GM18498 (cell line): ENCODE data around the gene TMPRSS13.
"Not testable (repeated sequence)": the region's sequence is repeated elsewhere in the genome, so short reads cannot be mapped to it uniquely, and the experiment has no call there.

ENCODE experiments used
- ATAC-seq: cut with Tn5 transposase; IDR thresholded peaks from one replicate; pipeline ENCODE4 v1.9.1; 2021; ENCODE audit warnings: mild to moderate bottlenecking, moderate library complexity; ENCODE audit not compliant: unreplicated experiment

The TMPRSS13 gene

DNA sequence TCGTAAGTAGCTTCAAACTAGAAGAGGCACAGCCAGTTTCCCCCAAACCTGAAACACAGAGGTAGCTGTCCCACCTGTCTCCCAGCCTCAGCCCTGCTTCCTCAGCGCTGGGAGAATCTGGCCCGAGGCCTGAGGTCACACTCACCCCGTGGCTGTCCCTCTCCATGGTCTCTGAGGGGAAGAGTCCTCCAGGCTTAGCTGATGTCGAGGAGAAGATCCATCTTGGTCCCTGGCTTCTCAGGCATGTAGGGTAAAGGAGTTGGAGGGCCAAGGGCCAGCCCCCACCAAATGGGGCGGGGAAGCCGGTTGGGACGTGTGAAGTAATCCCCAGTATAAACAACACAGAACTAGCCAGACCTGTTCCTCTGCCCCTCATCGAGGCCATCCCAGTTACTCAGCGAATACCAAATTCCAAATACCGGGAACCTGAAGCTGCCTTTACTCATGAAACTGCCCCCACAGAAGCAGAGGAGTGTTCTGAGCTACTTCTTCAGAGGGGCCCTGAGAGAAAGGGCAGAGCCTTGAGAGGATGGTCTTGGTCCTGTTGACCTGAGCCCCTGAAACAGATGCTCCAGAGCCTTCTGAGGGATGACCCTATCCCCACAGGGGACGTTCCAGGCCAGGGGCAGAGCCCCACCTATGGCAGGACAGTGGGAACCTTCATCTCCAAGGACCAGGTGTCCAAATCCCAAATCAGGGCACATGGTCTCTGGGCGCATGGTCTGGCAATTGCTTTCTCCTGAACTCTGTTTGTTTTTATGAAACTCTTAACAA is at the start of gene TMPRSS13:
TMPRSS13 (minus strand) TSS at position 261 of the 774 bp plus-strand sequence; CDS start at position 166, 95 bp downstream.
- no peak for ATAC-seq

GRCh38 chr11:117978991-117979390 is 49.8 kb upstream of the TMPRSS13 start:
- no peak for ATAC-seq

GRCh38 chr11:117978291-117978910 is 49.2 kb upstream of the TMPRSS13 start:
- not testable (repeated sequence) for ATAC-seq

DNA sequence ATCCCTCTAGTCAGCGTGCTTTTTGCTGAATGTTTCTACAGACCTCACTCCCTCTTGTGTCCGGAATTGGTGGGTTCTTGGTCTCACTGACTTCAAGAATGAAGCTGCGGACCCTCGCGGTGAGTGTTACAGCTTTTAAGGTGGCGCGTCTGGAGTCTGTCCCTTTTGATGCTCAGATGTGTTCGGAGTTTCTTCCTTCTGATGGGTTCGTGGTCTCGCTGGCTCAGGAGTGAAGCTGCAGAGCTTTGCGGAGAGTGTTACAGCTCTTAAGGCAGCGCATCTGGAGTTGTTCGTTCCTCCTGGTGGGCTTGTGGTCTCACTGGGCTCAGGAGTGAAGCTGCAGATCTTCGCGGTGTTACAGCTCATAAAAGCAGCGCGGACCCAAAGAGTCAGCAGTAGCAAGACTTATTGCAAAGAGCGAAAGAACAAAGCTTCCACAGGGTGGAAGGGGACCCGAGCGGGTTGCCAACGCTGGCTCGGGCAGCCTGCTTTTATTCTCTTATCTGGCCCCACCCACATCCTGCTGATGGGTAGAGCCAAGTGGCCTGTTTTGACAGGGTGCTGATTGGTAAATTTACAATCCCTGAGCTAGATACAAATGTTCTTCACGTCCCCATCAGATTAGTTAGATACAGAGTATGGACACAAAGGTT is 48.5 kb upstream of the TMPRSS13 start:
- ATAC-seq, result not testable (repeated sequence)

GRCh38 chr11:117977029-117977428 is 47.8 kb upstream of the TMPRSS13 start:
- no peak for ATAC-seq

DNA sequence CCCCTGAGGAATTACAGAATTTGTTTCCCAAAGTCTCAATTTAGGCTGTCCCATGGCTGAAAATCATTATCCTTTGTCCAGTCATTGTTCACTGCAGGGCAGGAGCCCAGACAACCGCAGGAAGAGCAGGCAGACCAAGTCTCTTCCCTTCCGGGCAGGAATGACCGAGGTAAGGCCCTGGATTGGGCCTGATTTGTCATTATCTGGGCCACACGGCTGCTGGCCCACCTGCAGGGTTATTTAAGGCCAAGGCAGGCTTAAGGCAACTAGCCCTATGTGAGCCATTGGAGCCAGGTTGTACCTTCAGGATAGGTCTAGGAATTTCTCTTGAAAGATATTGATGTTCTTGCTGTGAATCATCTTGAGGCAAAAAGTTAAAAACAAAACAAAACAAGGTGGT is 47.2 kb upstream of the TMPRSS13 start:
- no peak for ATAC-seq

DNA sequence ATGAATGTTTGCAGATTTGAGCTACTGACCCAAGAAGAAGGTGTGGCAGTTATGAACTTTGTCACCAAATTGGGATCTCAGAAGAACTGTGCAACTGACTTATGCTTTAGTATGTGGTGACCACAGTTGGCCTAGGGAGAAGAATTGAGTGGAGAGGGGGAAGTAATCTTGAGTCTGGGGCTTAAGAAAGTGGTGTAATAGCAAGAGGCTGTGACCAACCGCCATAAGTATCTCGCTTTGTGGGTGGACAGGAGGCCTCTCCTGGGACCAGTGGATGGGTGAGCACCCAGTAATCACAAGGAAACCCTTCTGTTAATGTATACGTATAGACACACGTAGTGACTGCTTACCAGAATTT is 44.3 kb upstream of the TMPRSS13 start:
- ATAC-seq, result no peak

GRCh38 chr11:117972629-117973502 is 43.7 kb upstream of the TMPRSS13 start:
- no peak for ATAC-seq

- ATAC-seq, result no peak
Observed at GRCh38 chr11:117972044-117972443, 42.8 kb upstream of the TMPRSS13 start.

GRCh38 chr11:117970400-117971024 is 41.3 kb upstream of the TMPRSS13 start:
- ATAC-seq, result no peak

GRCh38 chr11:117969160-117969991 is 40.2 kb upstream of the TMPRSS13 start:
- ATAC-seq, result no peak

DNA sequence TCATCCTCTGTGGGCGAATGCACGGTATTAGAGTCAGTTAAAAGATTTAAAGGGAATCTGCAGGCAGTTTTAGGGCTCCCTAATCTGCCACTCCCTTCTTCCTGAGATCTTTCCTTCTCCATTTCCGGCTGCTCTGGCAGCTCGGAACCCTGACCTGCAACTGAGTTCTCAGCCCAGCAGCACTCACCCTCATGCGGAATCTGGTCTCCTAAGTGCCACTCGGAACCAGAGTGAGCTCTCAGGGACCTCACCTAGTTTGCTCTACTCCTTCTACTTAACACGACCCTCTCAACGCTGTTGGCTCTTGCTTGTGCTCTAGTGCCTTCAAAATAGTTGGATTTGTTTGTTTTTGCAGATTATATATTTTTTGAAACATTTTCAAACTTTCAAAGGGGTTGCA is 37.7 kb upstream of the TMPRSS13 start:
- no peak for ATAC-seq

GRCh38 chr11:117962826-117963225 is 33.6 kb upstream of the TMPRSS13 start:
- ATAC-seq, result no peak

DNA sequence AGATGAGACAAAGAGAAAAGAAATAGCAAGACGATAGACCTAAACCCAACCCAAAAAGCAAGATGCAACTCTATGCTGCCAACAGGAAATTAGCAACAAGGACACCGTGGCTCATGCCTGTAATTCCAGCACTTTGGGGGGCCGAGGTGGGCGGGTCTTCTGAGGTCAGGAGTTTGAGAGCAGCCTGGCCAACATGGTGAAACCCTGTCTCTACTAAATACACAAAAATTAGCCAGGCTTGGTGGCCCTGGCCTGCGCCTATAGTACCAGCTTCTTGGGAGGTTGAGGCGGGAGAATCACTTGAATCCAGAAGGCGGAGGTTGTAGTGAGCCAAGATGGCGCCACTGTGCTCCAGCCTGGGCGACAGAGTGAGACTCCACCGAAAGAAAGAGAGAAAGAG is 32.7 kb upstream of the TMPRSS13 start:
- ATAC-seq, result no peak

GRCh38 chr11:117960406-117960805 is 31.2 kb upstream of the TMPRSS13 start:
- ATAC-seq, result no peak

- ATAC-seq, result no peak
Observed at GRCh38 chr11:117959438-117960149, 30.4 kb upstream of the TMPRSS13 start.

- no peak for ATAC-seq
Observed at GRCh38 chr11:117958949-117959348, 29.7 kb upstream of the TMPRSS13 start.

- no peak for ATAC-seq
Observed at GRCh38 chr11:117953024-117953671, 23.9 kb upstream of the TMPRSS13 start.
